Smooth muscle cell (in vitro differentiated cells): ENCODE results near the gene GRID2. TPM values are rescaled to one million over a fixed set of nuclear protein-coding genes. Genes with fewer than 3 reads are reported as not detected.

Experiments used
- DNase-seq: peaks from one replicate; lab custom pipeline; 2025; ENCODE audit not compliant: unreplicated experiment; lab: John Stamatoyannopoulos, UW
- H2AFZ ChIP-seq: fragments of 200-600 bp; sonication (generic); 2 replicates; pipeline ENCODE4 v1.6.0; 2016; ENCODE audit warnings: antibody characterized with exemption, low read depth, mild to moderate bottlenecking
- H3F3A ChIP-seq: fragments of 200-600 bp; sonication (generic); 2 replicates; pipeline ENCODE4 v1.6.0; 2017; ENCODE audit warnings: antibody characterized with exemption, low read depth
- H3K27ac ChIP-seq: fragments of 200-600 bp; sonication (generic); 2 replicates; pipeline ENCODE4 v1.5.1; 2016; ENCODE audit warnings: low read depth, mild to moderate bottlenecking
- H3K27me3 ChIP-seq: fragments of 200-600 bp; sonication (generic); 2 replicates; pipeline ENCODE4 v1.6.1; 2016; ENCODE audit warnings: low read depth, mild to moderate bottlenecking
- H3K36me3 ChIP-seq: fragments of 200-600 bp; sonication (generic); 2 replicates; pipeline ENCODE4 v1.5.1; 2016; ENCODE audit warnings: low read depth
- H3K4me1 ChIP-seq: fragments of 200-600 bp; sonication (generic); 2 replicates; pipeline ENCODE4 v1.5.1; 2016; ENCODE audit warnings: low read depth
- H3K4me2 ChIP-seq: fragments of 200-600 bp; sonication (generic); 2 replicates; pipeline ENCODE4 v1.6.0; 2016; ENCODE audit warnings: mild to moderate bottlenecking
- H3K4me3 ChIP-seq: fragments of 200-600 bp; sonication (generic); 2 replicates; pipeline ENCODE4 v1.5.1; 2016; ENCODE audit warnings: mild to moderate bottlenecking
- H3K79me2 ChIP-seq: fragments of 200-600 bp; sonication (generic); 2 replicates; pipeline ENCODE4 v1.6.0; 2016; ENCODE audit warnings: low read depth, mild to moderate bottlenecking
- H3K9ac ChIP-seq: fragments of 200-600 bp; sonication (generic); 2 replicates; pipeline ENCODE4 v1.6.0; 2016; ENCODE audit warnings: low read depth
- H3K9me3 ChIP-seq: fragments of 200-600 bp; sonication (generic); replicated peaks from 2 replicates; pipeline ENCODE4 v1.5.1; 2016; ENCODE audit warnings: low read depth
- H4K20me1 ChIP-seq: fragments of 200-600 bp; sonication (generic); 2 replicates; pipeline ENCODE4 v1.6.0; 2016; ENCODE audit warnings: low read depth
- WGBS: methylation state at CpG from one replicate; pipeline ENCODE4 v1.1.7; 2016; ENCODE audit warnings: low lambda C conversion rate; 5-methylcytosine and 5-hydroxymethylcytosine counted together
- polyA plus RNA-seq: library from polyadenylated mRNA; unstranded; fragments of >200 nt; fragmentation: Nextera tagmentation; extraction: Ambion mirVana; gene quantifications from 2 replicates; pipeline ENCODE4 v1.2.1, GENCODE V29; 2016
- total RNA-seq: library from RNA; depleted of rRNA; stranded (reverse); fragments of >200 nt; gene quantifications from 2 replicates; pipeline ENCODE4 v1.2.3, GENCODE V29; 2014
- TF ChIP-seq, protein P1 (sequence below): fragments of 200-600 bp; sonication (generic); IDR thresholded peaks from 2 replicates; pipeline ENCODE4 v1.5.1; 2017; ENCODE audit warnings: borderline replicate concordance, mild to moderate bottlenecking, antibody characterized with exemption; ENCODE audit not compliant: insufficient read depth, poor library complexity, severe bottlenecking

GRID2 gene
- total and polyA plus RNA-seq, 2 experiments from 2014 or later = 1.2 TPM; not detected in 1

DNA sequence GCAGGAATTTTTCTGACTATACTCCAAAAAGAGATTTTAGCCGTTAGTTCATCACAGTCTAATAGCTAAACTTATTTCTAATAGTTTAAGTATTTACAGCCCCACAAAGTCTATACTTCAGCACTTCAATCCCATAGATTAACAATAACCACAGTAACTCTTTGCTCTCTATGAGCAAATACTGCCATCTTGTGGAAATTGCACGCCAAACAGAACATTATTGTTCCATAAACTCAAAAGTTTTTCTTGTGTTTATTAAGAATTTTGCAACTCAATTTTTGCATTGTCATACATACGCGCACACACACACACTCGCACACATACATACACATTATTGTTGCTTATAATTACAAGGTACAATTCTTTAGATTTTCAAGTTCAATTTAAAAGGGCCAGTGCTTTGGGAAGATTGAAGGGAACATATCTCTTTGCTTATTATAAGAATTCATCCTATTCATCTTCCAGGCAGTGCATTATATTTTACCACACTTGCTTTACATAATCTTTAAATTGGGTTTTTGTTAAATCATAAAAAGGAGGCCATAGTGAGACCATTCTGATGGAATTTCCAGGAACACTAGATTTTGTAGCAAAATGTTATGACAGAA is 1461.0 kb downstream of the GRID2 start:
- 9% methylated on average over 5 of the region's 5 CpGs for WGBS
- no peak for DNase-seq
- TF ChIP-seq, protein P1, sequence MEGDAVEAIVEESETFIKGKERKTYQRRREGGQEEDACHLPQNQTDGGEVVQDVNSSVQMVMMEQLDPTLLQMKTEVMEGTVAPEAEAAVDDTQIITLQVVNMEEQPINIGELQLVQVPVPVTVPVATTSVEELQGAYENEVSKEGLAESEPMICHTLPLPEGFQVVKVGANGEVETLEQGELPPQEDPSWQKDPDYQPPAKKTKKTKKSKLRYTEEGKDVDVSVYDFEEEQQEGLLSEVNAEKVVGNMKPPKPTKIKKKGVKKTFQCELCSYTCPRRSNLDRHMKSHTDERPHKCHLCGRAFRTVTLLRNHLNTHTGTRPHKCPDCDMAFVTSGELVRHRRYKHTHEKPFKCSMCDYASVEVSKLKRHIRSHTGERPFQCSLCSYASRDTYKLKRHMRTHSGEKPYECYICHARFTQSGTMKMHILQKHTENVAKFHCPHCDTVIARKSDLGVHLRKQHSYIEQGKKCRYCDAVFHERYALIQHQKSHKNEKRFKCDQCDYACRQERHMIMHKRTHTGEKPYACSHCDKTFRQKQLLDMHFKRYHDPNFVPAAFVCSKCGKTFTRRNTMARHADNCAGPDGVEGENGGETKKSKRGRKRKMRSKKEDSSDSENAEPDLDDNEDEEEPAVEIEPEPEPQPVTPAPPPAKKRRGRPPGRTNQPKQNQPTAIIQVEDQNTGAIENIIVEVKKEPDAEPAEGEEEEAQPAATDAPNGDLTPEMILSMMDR = peak; percentile 88

GRCh38 chr4:93767917-93768316 is 1464.2 kb downstream of the GRID2 start:
- no peak overlapping the region for H3K9ac ChIP-seq
- H4K20me1 ChIP-seq = no peaks in the 10 kb centered on the region
- H2AFZ ChIP-seq = no peak overlapping the region
- H3K4me3 ChIP-seq = no peak overlapping the region
- H3K27ac ChIP-seq = no peak overlapping the region
- no peaks in the 10 kb centered on the region for H3K4me1 ChIP-seq
- DNase-seq = no peak
- no peaks in the 10 kb centered on the region for H3F3A ChIP-seq
- no peaks in the 10 kb centered on the region for H3K79me2 ChIP-seq
- no peaks in the 10 kb centered on the region for H3K9me3 ChIP-seq
- TF ChIP-seq, protein P1 = no peak
- H3K36me3 ChIP-seq = no peaks in the 10 kb centered on the region
- H3K4me2 ChIP-seq = no peak overlapping the region
- WGBS = 88% methylated on average over 5 of the region's 5 CpGs
- no peaks in the 10 kb centered on the region for H3K27me3 ChIP-seq

More for the DNA sequence above, 1461.0 kb downstream of the GRID2 start:
- no peaks in the 10 kb centered on the region for H4K20me1 ChIP-seq
- no peaks in the 10 kb centered on the region for H3K4me1 ChIP-seq
- no peak overlapping the region for H3K9ac ChIP-seq
- no peaks in the 10 kb centered on the region for H3K27me3 ChIP-seq
- H3K27ac ChIP-seq = no peak overlapping the region
- no peaks in the 10 kb centered on the region for H3F3A ChIP-seq
- H2AFZ ChIP-seq = no peak overlapping the region
- H3K79me2 ChIP-seq = no peaks in the 10 kb centered on the region
- no peak overlapping the region for H3K4me2 ChIP-seq
- H3K4me3 ChIP-seq = no peak overlapping the region
- no peaks in the 10 kb centered on the region for H3K9me3 ChIP-seq
- H3K36me3 ChIP-seq = no peaks in the 10 kb centered on the region

GRCh38 chr4:93770201-93770600 is 1466.4 kb downstream of the GRID2 start:
- no peaks in the 10 kb centered on the region for H3K4me1 ChIP-seq
- H3K27me3 ChIP-seq = no peaks in the 10 kb centered on the region
- H3F3A ChIP-seq = no peaks in the 10 kb centered on the region
- 71% methylated on average over 1 of the region's 1 CpG for WGBS
- TF ChIP-seq, protein P1 = no peak
- no peaks in the 10 kb centered on the region for H3K79me2 ChIP-seq
- H4K20me1 ChIP-seq = no peaks in the 10 kb centered on the region
- no peak overlapping the region for H3K9ac ChIP-seq
- no peaks in the 10 kb centered on the region for H3K36me3 ChIP-seq
- no peak overlapping the region for H3K4me3 ChIP-seq
- H3K9me3 ChIP-seq = no peaks in the 10 kb centered on the region
- DNase-seq = no peak
- H3K4me2 ChIP-seq = no peak overlapping the region
- H2AFZ ChIP-seq = no peak overlapping the region
- no peak overlapping the region for H3K27ac ChIP-seq
